Mammary epithelial cell (primary cell): ENCODE data around the gene CPEB2.

Experiments used
- CTCF ChIP-seq, 2 donors: IDR thresholded peaks in 1 of 2; conservative IDR thresholded peaks in 1 of 2; 2 replicates each; pipeline ENCODE4 v1.5.1; 2011 to 2012; ENCODE audit warnings: inconsistent platforms in 2 of 2, low read length in 2 of 2, mild to moderate bottlenecking in 2 of 2, control low read depth in 1 of 2, low read depth in 1 of 2; ENCODE audit not compliant: insufficient read depth in 1 of 2; ENCODE audit errors: extremely low read depth in 1 of 2
- EZH2 ChIP-seq: IDR thresholded peaks from 2 replicates; pipeline ENCODE4 v1.6.1; 2012; ENCODE audit warnings: low read length, inconsistent platforms, borderline replicate concordance

- TF ChIP-seq CTCF (conservative IDR thresholded peaks at IDR 0.05 in 1 of 2, IDR thresholded peaks at IDR 0.05 in 1 of 2; ENCODE audit: extremely low read depth in 1 of 2, insufficient read depth in 1 of 2, low read depth in 1 of 2, low read length in 2 of 2) (no peak), EZH2 (no peak)
These were observed 35.8 kb downstream of the CPEB2 start for GRCh38 chr4:15037923-15038541.
